Tibial artery (tissue), 4 donors: ENCODE measurements around the gene IPO5.

Experiments
- DNase-seq, 2 donors: peaks; one replicate each; pipeline ENCODE4 v3.0.0-alpha.2; 2019
- H3K27ac ChIP-seq, 2 donors: fragments of 200-600 bp; sonication (generic) in 1 of 2; 1 replicate in 1 of 2; 2 replicates in 1 of 2; pipeline ENCODE4 v1.5.1; 2018 to 2019; ENCODE audit warnings: mild to moderate bottlenecking in 1 of 2
- H3K27me3 ChIP-seq, 2 donors: fragments of 200-600 bp; sonication (generic) in 1 of 2; one replicate each; pipeline versions ENCODE4 v1.5.1 to v1.6.0; 2016 to 2019
- H3K36me3 ChIP-seq, 3 donors: fragments of 200-600 bp; sonication (generic) in 2 of 3; one replicate each; pipeline ENCODE4 v1.5.1; 2016 to 2019; ENCODE audit warnings: mild to moderate bottlenecking in 2 of 3
- H3K4me1 ChIP-seq, 4 donors: fragments of 200-600 bp; sonication (generic) in 2 of 4; 1 replicate in 3 of 4; 2 replicates in 1 of 4; pipeline ENCODE4 v1.5.1; 2016 to 2019
- H3K4me3 ChIP-seq, 2 donors: fragments of 200-600 bp; sonication (generic) in 1 of 2; 1 replicate in 1 of 2; 2 replicates in 1 of 2; pipeline ENCODE4 v1.5.1; 2018 to 2019; ENCODE audit warnings: mild to moderate bottlenecking in 2 of 2
- H3K9me3 ChIP-seq, 3 donors: fragments of 200-600 bp; sonication (generic) in 1 of 3; one replicate each; pipeline ENCODE4 v1.5.1; 2016 to 2019
- intact Hi-C: fragments of 100-400 bp; cut with DNase I; formaldehyde crosslinking; loops from one replicate; pipeline ENCODE4 v1.15.0; 2023; ENCODE audit warnings: low total_unique reads
- TF ChIP-seq, protein P1 (sequence below), 2 experiments: fragments of 200-600 bp in 1 of 2; fragments of 450-650 bp in 1 of 2; IDR thresholded peaks; one replicate each; pipeline ENCODE4 v1.5.1; 2017 to 2019; ENCODE audit warnings: antibody characterized with exemption in 2 of 2, mild to moderate bottlenecking in 1 of 2, moderate library complexity in 1 of 2

Gene IPO5

GRCh38 chr13:97913206-97913605, 40.3 kb upstream of the IPO5 start:
- DNase-seq = no peak
- intact Hi-C loops = no loop called here
- TF ChIP-seq, protein P1, sequence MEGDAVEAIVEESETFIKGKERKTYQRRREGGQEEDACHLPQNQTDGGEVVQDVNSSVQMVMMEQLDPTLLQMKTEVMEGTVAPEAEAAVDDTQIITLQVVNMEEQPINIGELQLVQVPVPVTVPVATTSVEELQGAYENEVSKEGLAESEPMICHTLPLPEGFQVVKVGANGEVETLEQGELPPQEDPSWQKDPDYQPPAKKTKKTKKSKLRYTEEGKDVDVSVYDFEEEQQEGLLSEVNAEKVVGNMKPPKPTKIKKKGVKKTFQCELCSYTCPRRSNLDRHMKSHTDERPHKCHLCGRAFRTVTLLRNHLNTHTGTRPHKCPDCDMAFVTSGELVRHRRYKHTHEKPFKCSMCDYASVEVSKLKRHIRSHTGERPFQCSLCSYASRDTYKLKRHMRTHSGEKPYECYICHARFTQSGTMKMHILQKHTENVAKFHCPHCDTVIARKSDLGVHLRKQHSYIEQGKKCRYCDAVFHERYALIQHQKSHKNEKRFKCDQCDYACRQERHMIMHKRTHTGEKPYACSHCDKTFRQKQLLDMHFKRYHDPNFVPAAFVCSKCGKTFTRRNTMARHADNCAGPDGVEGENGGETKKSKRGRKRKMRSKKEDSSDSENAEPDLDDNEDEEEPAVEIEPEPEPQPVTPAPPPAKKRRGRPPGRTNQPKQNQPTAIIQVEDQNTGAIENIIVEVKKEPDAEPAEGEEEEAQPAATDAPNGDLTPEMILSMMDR (IDR thresholded peaks at IDR 0.05) = no peak
- H3K27ac ChIP-seq = no peak overlapping the region
- no peak overlapping the region for H3K4me3 ChIP-seq
- no peaks in the 10 kb centered on the region for H3K36me3 ChIP-seq
- H3K27me3 ChIP-seq = no peaks in the 10 kb centered on the region
- H3K9me3 ChIP-seq = no peaks in the 10 kb centered on the region
- H3K4me1 ChIP-seq = no peaks in the 10 kb centered on the region

DNA sequence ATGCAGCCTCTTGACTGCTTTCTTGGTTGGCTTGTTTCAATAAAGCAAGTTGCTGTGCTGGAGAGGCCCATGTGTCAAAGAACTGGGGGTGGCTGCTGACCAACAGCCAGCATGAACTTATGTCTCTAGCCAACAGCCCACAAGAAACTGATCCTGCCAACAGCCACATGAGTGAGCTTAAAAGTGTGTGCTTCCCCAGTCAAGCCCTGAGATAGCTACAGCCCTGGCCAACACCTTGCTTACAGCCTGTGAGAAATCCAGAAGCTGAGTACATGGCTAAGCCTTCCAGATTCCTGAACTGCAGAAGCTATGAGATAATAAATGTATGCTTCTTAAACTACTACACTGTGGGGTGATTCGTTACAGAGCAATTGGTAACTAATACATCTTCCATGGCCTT, 38.9 kb upstream of the IPO5 start:
- TF ChIP-seq, protein P1 (IDR thresholded peaks at IDR 0.05) = no peak
- Histone ChIP-seq H3K36me3 (no peaks in the 10 kb centered on the region), H3K27me3 (no peaks in the 10 kb centered on the region), H3K9me3 (no peaks in the 10 kb centered on the region), H3K4me3 (no peak overlapping the region), H3K4me1 (no peaks in the 10 kb centered on the region), H3K27ac (no peak overlapping the region)
- intact Hi-C loops = no loop called here
- DNase-seq = no peak

DNA sequence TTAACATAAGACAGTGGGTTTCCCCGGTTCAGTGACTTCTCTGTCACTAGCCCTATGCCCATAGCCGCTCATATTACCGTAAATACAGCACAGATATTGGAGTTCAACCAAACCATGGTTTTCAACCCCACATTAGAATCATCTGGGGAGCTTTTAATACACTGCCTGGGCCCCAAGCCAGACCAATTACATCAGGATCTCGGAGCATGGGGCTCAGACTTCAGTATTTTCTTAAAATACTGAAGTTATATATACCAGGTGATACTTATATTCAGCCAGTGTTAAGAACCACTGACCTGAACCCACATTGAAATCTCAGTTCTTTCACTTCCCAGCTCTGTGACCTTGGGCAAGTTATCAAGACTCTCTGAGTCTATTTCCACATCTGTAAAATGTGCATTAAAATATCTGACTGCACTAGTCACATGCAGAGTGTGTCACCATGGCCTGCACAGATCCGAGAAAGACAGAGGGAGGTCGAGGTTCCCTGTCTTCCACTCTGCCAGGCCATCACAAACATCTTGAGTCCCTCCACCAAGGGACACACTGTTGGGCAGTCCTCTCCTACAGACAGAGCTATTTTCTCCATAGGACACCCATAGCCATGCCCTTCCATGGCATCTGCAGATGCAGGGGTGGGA, 32.2 kb upstream of the IPO5 start:
- Histone ChIP-seq H3K4me3 (no peak overlapping the region), H3K27me3 (no peaks in the 10 kb centered on the region), H3K36me3 (no peaks in the 10 kb centered on the region), H3K9me3 (no peaks in the 10 kb centered on the region), H3K27ac (no peak overlapping the region), H3K4me1 (no peaks in the 10 kb centered on the region)
- intact Hi-C loops = no loop called here
- TF ChIP-seq, protein P1 (IDR thresholded peaks at IDR 0.05) = no peak
- DNase-seq = no peak

GRCh38 chr13:97928301-97928700, 25.2 kb upstream of the IPO5 start:
- Histone ChIP-seq H3K27me3 (no peaks in the 10 kb centered on the region), H3K4me1 (no peaks in the 10 kb centered on the region), H3K4me3 (no peak overlapping the region), H3K9me3 (no peaks in the 10 kb centered on the region), H3K36me3 (no peaks in the 10 kb centered on the region), H3K27ac (no peak overlapping the region)
- intact Hi-C loops = no loop called here
- DNase-seq = no peak
- TF ChIP-seq, protein P1 (IDR thresholded peaks at IDR 0.05) = no peak

DNA sequence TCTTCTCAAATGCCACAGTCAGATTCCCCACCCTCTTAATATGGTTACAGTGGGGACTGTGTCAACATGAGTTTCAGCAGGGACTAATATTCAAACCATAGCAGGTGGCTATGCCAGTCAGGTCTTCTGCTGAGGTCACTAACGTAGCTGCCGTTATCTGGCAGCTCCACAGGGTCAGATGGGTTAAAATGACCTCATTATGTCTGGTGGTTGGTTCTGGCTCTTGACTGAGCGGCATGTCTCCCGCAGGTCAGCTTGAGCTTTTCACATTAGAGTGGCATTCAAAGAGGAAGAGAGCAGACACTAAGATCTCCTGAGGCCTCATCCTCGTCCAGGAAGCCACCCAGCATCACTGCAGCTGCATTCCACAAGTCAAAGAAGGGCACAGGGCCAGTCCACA, 21.4 kb upstream of the IPO5 start:
- no peak for DNase-seq
- Histone ChIP-seq H3K4me1 (no peaks in the 10 kb centered on the region), H3K36me3 (no peaks in the 10 kb centered on the region), H3K9me3 (no peaks in the 10 kb centered on the region), H3K4me3 (no peak overlapping the region), H3K27me3 (no peaks in the 10 kb centered on the region), H3K27ac (no peak overlapping the region)
- intact Hi-C loops = no loop called here
- TF ChIP-seq, protein P1 (IDR thresholded peaks at IDR 0.05) = no peak

DNA sequence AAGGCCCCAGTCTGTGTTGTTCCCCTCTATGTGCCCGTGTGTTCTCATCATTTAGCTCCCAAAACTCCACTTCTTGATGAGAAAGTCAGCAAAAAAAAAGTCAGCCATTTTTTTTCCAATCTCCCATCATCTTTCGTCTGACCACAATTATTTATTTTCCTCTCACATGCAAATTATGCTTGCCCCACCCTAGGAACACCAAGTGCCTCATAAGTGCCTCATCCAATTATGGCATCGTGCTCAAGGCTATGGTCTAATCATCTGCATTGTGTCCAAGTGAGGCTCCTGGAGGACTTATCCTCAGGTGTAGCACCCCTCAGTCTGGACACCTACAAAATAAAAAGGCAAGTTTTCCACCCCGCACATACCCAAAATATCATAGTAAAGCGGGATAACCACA, 20.8 kb upstream of the IPO5 start:
- Histone ChIP-seq H3K36me3 (no peaks in the 10 kb centered on the region), H3K9me3 (no peaks in the 10 kb centered on the region), H3K27me3 (no peaks in the 10 kb centered on the region), H3K4me3 (no peak overlapping the region), H3K4me1 (no peaks in the 10 kb centered on the region), H3K27ac (no peak overlapping the region)
- no peak for DNase-seq
- intact Hi-C loops = no loop called here
- TF ChIP-seq, protein P1 (IDR thresholded peaks at IDR 0.05) = no peak
